Dermis microvascular lymphatic vessel endothelial cell (primary cell): ENCODE results near the gene GJA5. TPM values are rescaled to one million over a fixed set of nuclear protein-coding genes. Genes with fewer than 3 reads are reported as not detected.
A peak's percentile ranks its signal among the peaks of the same experiment; 100 is the strongest.

Experiments
- DNase-seq, 2 donors: peaks; one replicate each; pipeline versions ENCODE4 v3.0.0 to v3.0.0-alpha.2; 2010; ENCODE audit warnings: low read depth in 2 of 2
- total RNA-seq: library from RNA; depleted of rRNA; stranded (reverse); fragments of >200 nt; gene quantifications from 2 replicates; pipeline ENCODE4 v1.2.1, GENCODE V29; 2014

The GJA5 gene
- total RNA-seq = 0.26 and 0.51 TPM in 2 replicates

GRCh38 chr1:147760481-147761260, at the start of gene GJA5:
GJA5 (minus strand) TSS chr1:147760602; CDS start chr1:147759238, 1,364 bp downstream.
- no peak for DNase-seq

GRCh38 chr1:147809236-147809635, 48.8 kb upstream of the GJA5 start:
- DNase-seq = no peak

- no peak for DNase-seq
These were observed 47.6 kb upstream of the GJA5 start for GRCh38 chr1:147808025-147808424.

- no peak for DNase-seq
These were observed 47.0 kb upstream of the GJA5 start for GRCh38 chr1:147807405-147807804.

GRCh38 chr1:147804942-147805723, 44.7 kb upstream of the GJA5 start:
- DNase-seq = peak in 1 of 2 donors; percentile 40

- DNase-seq = peak in 1 of 2 donors; percentile 35
These were observed 40.4 kb upstream of the GJA5 start for GRCh38 chr1:147800804-147801203.

- peak in 1 of 2 donors; percentile 32 for DNase-seq
These were observed 38.3 kb upstream of the GJA5 start for GRCh38 chr1:147798731-147799130.

GRCh38 chr1:147794570-147794969, 34.2 kb upstream of the GJA5 start:
- peak in 1 of 2 donors; percentile 92 for DNase-seq

GRCh38 chr1:147791876-147792275, 31.5 kb upstream of the GJA5 start:
- DNase-seq = no peak

- peak in 1 of 2 donors; percentile 18 for DNase-seq
These were observed 27.4 kb upstream of the GJA5 start for GRCh38 chr1:147787765-147788164.

GRCh38 chr1:147786536-147786935, 26.1 kb upstream of the GJA5 start:
- no peak for DNase-seq

GRCh38 chr1:147785794-147786506, 25.5 kb upstream of the GJA5 start:
- no peak for DNase-seq

- no peak for DNase-seq
These were observed 24.5 kb upstream of the GJA5 start for GRCh38 chr1:147784941-147785340.

GRCh38 chr1:147781056-147781471, 20.7 kb upstream of the GJA5 start:
- peak in 1 of 2 donors; percentile 89 for DNase-seq

GRCh38 chr1:147777694-147778093, 17.3 kb upstream of the GJA5 start:
- no peak for DNase-seq

GRCh38 chr1:147773215-147773715, 12.9 kb upstream of the GJA5 start:
- DNase-seq = no peak

- DNase-seq = no peak
These were observed 12.2 kb upstream of the GJA5 start for GRCh38 chr1:147772570-147772969.

- DNase-seq = peak in 1 of 2 donors; percentile 7
These were observed 11.1 kb upstream of the GJA5 start for GRCh38 chr1:147771226-147772125.

- no peak for DNase-seq
These were observed 8.7 kb upstream of the GJA5 start for GRCh38 chr1:147769106-147769505.

- DNase-seq = no peak
These were observed 8.2 kb upstream of the GJA5 start for GRCh38 chr1:147768582-147768981.

- no peak for DNase-seq
These were observed 7.7 kb upstream of the GJA5 start for GRCh38 chr1:147768101-147768500.
